A549 treated with RU486 at 1 μM for 4 hours (cell line): Measurements from ENCODE around the gene CLEC4A. TPM values are rescaled to one million over a fixed set of nuclear protein-coding genes. Genes with fewer than 3 reads are reported as not detected.

Experiments used
- total RNA-seq: library from RNA; stranded (reverse); fragments of 200-300 nt; extraction: Qiagen RNA extraction; gene quantifications from 5 replicates; pipeline ENCODE4 v1.2.3, GENCODE V29; 2022; ENCODE audit warnings: low read depth

The CLEC4A gene
- 0.19 to 0.20 TPM in 2 of 5 replicates, not detected in the others for total RNA-seq

DNA sequence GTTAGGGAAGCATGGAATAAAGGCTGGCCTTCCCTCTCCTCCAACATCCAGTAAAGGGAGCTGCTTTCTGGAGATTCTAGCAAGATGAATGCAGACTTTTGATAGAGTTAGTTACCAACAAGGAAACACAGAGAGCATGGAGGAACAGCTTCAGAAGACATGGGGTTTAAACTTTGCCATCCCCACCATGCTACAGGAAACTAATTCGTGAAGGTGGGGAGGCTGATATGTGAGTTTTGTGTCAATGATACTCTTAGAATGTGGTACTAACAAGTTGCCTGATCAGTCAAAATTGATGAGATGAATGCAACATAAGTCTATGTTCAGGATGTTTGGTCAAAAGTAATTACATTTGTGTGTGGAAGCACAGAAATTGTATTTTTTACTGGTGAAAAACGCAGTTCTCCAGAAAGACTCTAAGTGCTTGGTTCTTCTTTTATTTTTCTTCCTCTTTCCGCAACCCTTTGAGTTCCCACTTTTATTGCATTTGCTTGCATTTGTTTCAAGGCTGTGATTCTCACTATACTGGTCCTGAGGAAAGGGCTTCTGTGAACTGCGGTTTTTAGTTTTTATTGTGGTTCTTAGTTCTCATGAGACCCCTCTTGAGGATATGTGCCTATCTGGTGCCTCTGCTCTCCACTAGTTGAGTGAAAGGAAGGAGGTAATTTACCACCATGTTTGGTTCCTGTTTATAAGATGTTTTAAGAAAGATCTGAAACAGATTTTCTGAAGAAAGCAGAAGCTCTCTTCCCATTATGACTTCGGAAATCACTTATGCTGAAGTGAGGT is at the start of gene CLEC4A:
Gene CLEC4A, plus strand, starts transcription at position 494 of the 789 bp plus-strand sequence. Its CDS starts 262 bp downstream, at position 756.

DNA sequence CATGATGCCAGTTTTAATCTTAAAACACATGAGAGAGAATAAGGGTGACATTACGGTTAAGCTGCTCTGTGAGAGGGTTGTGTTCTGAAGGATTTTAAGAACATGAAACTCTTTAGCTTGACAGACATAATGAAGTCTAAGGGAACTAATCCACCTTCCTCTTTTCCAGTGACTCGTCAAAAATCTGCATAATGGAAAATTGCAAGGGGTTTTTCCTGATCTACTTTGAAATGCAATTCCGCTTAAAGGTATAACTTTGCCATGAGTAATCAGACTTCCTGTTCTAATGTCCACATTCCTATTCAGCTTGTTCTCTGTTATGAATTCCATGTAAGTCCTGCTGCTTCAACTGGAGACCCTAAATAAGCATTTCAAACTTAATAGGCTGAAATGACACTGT is 33.4 kb downstream of the CLEC4A start, which contains the start of gene ZNF705A:
Gene ZNF705A, plus strand, starts transcription at position 171 of the 400 bp plus-strand sequence. CDS start 15,611 bp downstream, outside the sequence.

Other genes with a start within 250 kb of the CLEC4A start
- gene SLC2A3, start 187.4 kb upstream of the CLEC4A start, total RNA-seq: 2.0 to 4.3 TPM (median 3.4 TPM) in 5 replicates
- 6.6 to 10.0 TPM (median 9.9 TPM) in 5 replicates for gene FOXJ2, start 90.9 kb upstream of the CLEC4A start, total RNA-seq
- gene C3AR1, start 57.3 kb upstream of the CLEC4A start, total RNA-seq: not detected in 5 replicates
- 10.5 to 20.6 TPM (median 17.4 TPM) in 5 replicates for gene NECAP1, start 41.3 kb upstream of the CLEC4A start, total RNA-seq
- not detected in 5 replicates for gene ZNF705A, start 33.4 kb downstream of the CLEC4A start, total RNA-seq
- 0.07 to 0.08 TPM (median 0.08 TPM) in 3 of 5 replicates, not detected in the others for gene FAM90A1, start 104.0 kb downstream of the CLEC4A start, total RNA-seq